ENCODE measurements around the gene SORCS2. TPM values are rescaled to one million over a fixed set of nuclear protein-coding genes. Genes with fewer than 3 reads are reported as not detected.

SORCS2 gene
- total RNA-seq, 2 experiments from 2014 or later, result not detected

DNA sequence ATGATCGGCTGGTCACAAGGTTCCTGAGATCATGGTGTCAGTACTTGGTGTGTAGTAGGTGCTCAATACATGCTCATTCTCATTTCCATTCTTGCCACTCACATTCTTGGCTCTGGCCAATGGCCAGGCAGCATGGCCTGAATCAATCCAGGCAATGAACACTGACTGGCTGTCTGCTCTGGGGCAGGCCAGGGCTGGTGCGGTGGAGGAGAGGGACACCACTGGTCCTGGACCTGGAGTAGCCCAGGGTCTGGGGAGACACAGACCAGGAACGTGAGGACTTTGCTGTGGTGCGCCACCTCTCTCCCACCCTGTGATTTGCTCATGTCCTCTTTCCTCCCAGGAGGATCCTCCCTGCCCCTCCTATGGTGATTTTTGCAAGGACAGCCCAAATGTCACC, 122.9 kb downstream of the SORCS2 start:
- Mint-ChIP-seq H3K9me3 (peaks cover 14% of the 10 kb centered on the region), H3K27ac (no peak overlapping the region), H3K36me3 (no peaks in the 10 kb centered on the region), H3K27me3 (peaks cover 6% of the 10 kb centered on the region), H3K4me3 (no peak overlapping the region), H3K4me1 (no peaks in the 10 kb centered on the region)
- DNase-seq, result no peak

DNA sequence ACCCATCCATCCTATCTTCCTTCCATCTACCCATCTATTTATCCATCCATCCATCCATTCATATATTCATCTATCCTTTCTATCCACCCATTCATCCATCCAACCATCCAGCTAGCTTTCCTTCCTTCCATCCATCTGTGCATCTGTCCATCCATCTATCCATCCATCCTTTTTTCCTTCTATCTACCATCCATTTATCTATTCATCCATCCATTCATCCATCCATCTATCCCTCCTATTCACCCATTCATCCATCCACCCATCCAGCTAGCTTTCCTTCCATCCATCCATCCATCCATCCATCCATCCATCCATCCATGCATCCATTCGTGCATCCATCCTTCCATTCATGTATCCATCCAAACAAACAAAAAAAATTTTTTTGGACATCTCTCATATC, 123.6 kb downstream of the SORCS2 start:
- Mint-ChIP-seq H3K9me3 (peaks cover 17% of the 10 kb centered on the region), H3K27me3 (peaks cover 6% of the 10 kb centered on the region), H3K27ac (no peak overlapping the region), H3K36me3 (no peaks in the 10 kb centered on the region), H3K4me3 (no peak overlapping the region), H3K4me1 (no peaks in the 10 kb centered on the region)
- no peak for DNase-seq

DNA sequence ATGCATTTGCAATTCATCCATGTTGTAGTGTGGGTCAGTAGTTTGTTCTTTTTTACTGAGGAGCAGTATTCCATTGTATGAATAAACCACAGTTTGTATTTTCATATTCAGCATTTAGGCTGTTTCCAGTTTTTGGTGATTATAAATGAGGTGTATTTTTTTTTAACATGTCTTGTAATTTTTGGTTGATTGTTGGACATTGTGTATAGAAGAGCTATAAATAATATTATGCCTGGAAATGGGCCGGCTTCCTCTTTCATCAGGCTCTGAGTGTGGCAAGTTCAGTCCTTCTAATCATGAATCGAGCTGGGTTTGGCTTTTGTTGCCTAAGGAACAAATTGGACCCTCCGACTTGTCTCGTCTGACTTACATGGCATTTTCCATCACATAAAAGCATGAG, 126.7 kb downstream of the SORCS2 start:
- H3K4me3 Mint-ChIP-seq, result no peak overlapping the region
- H3K4me1 Mint-ChIP-seq, result no peaks in the 10 kb centered on the region

DNA sequence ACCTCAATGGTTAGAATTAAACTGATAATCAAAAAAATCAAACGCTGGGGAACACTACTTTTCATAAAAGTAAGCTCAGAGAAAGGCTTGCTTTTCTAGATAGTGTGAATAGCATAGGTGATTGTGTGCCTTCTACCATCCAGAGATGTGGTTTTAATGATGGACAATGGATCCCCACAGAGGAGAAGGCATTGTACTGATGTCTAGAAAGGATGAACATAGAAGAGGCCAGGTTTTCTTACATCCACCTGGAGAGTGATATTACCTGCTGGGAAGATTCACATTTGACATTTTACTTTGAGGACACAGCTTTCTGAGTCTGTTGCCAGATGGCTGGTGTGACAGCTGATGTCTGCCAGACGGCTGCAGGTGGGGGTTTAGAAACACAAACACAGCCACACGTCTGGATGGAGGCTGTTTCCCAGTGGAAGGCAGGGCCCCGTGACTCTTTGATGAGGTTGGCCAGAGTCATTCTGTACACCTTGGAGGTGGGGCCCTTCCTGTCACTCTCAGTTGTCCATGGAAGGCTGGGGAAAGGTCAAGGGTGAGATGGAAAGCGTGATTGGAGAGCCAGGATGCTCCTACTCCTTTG, 128.0 kb downstream of the SORCS2 start:
- Mint-ChIP-seq H3K4me1 (no peaks in the 10 kb centered on the region), H3K36me3 (no peaks in the 10 kb centered on the region), H3K27ac (no peak overlapping the region), H3K9me3 (peaks cover 17% of the 10 kb centered on the region), H3K27me3 (peaks cover 6% of the 10 kb centered on the region), H3K4me3 (no peak overlapping the region)
- DNase-seq, result no peak

More for the DNA sequence above, 126.7 kb downstream of the SORCS2 start:
- Mint-ChIP-seq H3K27me3 (peaks cover 6% of the 10 kb centered on the region), H3K9me3 (peaks cover 17% of the 10 kb centered on the region), H3K36me3 (no peaks in the 10 kb centered on the region), H3K27ac (no peak overlapping the region)
- DNase-seq, result no peak

DNA sequence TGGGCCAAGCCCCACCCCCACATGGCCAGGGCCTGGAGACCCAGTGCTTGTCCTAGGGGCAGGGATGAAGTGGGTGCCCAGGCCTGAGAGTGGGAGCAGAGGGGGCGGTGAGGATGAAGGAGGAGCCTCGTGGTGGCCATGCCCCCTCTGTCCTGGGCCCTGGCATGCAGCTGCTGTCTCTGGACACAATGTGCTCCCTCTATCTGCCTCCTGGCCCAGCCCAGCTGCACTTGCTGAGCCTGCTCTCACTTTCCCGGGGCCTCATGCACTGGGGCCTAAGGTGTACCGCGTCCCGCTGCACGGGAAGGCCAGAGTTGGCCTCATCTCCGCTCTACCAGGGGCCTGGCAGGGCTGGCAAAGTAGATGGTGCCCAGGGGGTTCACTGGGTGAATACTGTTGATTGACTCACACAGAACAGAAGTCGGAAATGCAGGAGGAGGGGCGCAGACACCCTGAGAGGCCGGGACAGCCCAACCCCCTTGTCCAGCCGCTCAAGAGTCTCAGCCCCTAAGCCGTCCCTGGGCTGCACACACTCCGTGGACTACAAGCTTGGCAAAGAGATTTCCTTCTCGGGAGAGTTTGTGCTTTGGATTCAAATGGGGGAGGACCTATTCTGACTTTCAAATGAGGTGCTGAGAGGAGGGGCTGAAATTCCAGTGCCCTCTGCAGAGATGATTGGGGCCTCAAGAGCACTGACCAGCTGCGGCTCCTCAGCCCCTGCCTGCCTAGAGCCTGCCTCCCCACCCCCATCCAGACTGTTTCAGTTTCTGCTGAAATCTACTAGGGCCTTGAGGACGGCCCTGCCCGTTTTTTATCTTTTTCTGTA, 130.0 kb downstream of the SORCS2 start:
- H3K36me3 Mint-ChIP-seq, result no peaks in the 10 kb centered on the region
- no peak overlapping the region for H3K4me3 Mint-ChIP-seq
- peaks cover 17% of the 10 kb centered on the region for H3K9me3 Mint-ChIP-seq
- no peaks in the 10 kb centered on the region for H3K4me1 Mint-ChIP-seq
- DNase-seq, result no peak
- no peaks in the 10 kb centered on the region for H3K27me3 Mint-ChIP-seq
- H3K27ac Mint-ChIP-seq, result no peak overlapping the region

- no peak for DNase-seq
- Mint-ChIP-seq H3K27me3 (no peaks in the 10 kb centered on the region), H3K4me3 (no peak overlapping the region), H3K36me3 (no peaks in the 10 kb centered on the region), H3K9me3 (peaks cover 16% of the 10 kb centered on the region), H3K4me1 (no peaks in the 10 kb centered on the region), H3K27ac (no peak overlapping the region)
These were observed 131.1 kb downstream of the SORCS2 start for GRCh38 chr4:7323461-7323871.

DNA sequence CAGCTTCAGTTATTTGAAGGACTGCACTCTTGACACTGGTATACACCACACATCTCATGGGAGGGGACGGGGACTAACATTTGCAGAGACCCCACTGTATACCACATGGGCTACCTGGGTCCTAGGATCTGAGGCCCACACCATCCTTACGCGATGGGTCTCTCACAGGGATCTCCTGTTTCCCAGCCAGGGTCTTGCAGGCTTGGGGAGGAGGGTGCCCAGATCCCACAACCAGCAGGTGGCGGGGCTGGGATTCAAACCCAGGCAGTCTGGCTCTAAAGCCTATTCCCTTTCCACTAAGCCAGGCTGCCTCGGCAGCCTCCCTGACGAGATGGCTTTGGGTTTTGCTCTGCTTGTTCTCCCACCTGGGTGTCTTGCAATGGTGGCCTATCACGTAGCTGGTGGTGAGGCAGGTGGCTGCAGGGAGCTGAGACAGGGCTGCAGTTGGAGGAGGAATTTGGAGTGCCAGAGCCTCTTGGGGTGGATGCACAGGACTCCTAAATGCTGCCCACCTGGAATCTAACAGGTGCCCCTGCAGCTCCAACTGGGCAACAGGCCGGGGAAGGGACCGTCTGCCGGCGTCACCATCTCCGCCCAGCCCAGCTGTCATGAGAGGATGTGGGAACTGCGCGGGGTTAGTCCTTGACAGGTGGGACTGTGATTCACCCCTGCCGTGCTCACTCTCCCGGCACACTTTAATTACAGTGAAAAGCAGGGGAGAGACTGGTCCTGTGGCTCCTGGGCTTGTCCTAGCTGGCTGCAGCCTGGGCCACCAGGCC, 131.7 kb downstream of the SORCS2 start:
- Mint-ChIP-seq H3K4me3 (no peak overlapping the region), H3K9me3 (peaks cover 10% of the 10 kb centered on the region), H3K27ac (no peak overlapping the region), H3K27me3 (no peaks in the 10 kb centered on the region), H3K36me3 (no peaks in the 10 kb centered on the region), H3K4me1 (no peaks in the 10 kb centered on the region)
- peak; percentile 6 for DNase-seq

- DNase-seq, result peak; percentile 5
- Mint-ChIP-seq H3K27ac (no peak overlapping the region), H3K27me3 (no peaks in the 10 kb centered on the region), H3K4me1 (no peaks in the 10 kb centered on the region), H3K9me3 (peaks cover 5% of the 10 kb centered on the region), H3K36me3 (no peaks in the 10 kb centered on the region), H3K4me3 (no peak overlapping the region)
These were observed 132.3 kb downstream of the SORCS2 start for GRCh38 chr4:7324651-7325121.

GRCh38 chr4:7325541-7325940, 133.2 kb downstream of the SORCS2 start:
- Mint-ChIP-seq H3K27me3 (no peaks in the 10 kb centered on the region), H3K9me3 (no peaks in the 10 kb centered on the region), H3K4me3 (no peak overlapping the region), H3K27ac (no peak overlapping the region), H3K36me3 (no peaks in the 10 kb centered on the region), H3K4me1 (no peaks in the 10 kb centered on the region)
- no peak for DNase-seq

GRCh38 chr4:7326306-7326692, 134.0 kb downstream of the SORCS2 start:
- Mint-ChIP-seq H3K27ac (no peak overlapping the region), H3K27me3 (no peaks in the 10 kb centered on the region), H3K36me3 (no peaks in the 10 kb centered on the region), H3K4me3 (no peak overlapping the region), H3K9me3 (no peaks in the 10 kb centered on the region), H3K4me1 (no peaks in the 10 kb centered on the region)
- DNase-seq, result no peak

DNA sequence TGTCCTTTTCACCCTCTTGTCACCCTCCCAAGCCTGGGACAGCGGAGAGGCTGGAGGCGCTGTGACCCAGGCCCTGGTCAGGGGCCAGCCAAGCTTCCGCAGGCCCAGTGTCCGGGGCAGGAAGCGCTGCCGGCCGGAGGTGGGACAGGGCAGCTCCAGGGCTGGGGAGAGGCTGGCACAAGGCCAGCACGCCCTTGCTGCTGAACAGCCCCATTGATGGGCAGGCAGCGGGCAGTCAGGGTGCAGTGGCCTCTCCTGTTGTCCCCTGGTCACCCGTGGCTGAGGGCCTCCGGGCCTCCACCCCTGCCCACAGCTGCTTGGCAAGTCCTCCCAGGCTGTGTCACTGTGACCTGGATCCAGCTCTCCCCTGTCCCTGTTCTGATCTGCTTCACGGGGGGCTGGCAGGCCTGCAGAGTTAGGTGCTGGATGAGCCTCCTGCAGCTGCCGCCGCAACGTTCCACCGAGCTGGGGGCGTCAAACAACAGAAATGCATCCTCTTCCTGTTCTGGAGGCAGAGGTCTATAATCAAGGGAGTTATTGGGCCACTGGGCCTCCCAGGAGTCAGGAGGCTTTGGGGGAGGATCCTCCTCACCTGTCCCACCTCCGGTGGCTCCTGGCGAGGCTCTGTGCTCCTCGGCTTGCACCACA, 134.5 kb downstream of the SORCS2 start:
- no peak overlapping the region for H3K4me3 Mint-ChIP-seq
- H3K27ac Mint-ChIP-seq, result no peak overlapping the region
- DNase-seq, result no peak
- no peaks in the 10 kb centered on the region for H3K9me3 Mint-ChIP-seq
- H3K27me3 Mint-ChIP-seq, result no peaks in the 10 kb centered on the region
- H3K4me1 Mint-ChIP-seq, result no peaks in the 10 kb centered on the region
- no peaks in the 10 kb centered on the region for H3K36me3 Mint-ChIP-seq

DNA sequence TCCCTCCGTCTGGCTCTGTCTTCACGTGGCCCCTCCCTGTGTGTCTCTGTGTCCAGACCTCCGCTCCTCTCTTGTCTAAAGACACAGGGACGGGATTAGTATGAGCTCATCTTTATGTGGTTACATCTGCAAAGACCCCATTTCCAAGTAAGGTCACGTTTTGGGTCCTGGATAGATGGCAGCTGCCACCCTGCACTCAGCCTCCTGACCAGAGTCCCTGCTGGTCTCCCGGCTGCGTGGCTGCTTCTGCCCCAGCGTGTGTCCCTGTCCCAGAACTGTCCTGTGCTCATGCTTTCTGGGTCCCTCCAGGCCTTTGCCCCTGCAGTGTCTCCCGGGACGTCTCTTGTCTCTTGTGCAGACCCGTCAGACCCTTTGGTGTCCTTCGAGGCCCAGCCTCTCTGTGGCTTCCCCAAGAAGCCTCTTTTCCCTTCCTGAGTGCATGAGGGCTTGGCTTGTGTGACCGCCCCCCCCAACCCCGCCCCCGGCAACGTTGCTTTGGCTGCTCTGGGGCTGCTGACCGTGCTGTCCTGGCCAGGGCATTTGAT, 135.1 kb downstream of the SORCS2 start:
- no peaks in the 10 kb centered on the region for H3K27me3 Mint-ChIP-seq
- no peaks in the 10 kb centered on the region for H3K9me3 Mint-ChIP-seq
- H3K36me3 Mint-ChIP-seq, result no peaks in the 10 kb centered on the region
- no peaks in the 10 kb centered on the region for H3K4me1 Mint-ChIP-seq
- no peak for DNase-seq
- H3K4me3 Mint-ChIP-seq, result no peak overlapping the region
- no peak overlapping the region for H3K27ac Mint-ChIP-seq

GRCh38 chr4:7328162-7328912, 136.0 kb downstream of the SORCS2 start:
- no peaks in the 10 kb centered on the region for H3K36me3 Mint-ChIP-seq
- no peaks in the 10 kb centered on the region for H3K27me3 Mint-ChIP-seq
- no peaks in the 10 kb centered on the region for H3K9me3 Mint-ChIP-seq
- DNase-seq, result no peak
- no peak overlapping the region for H3K4me3 Mint-ChIP-seq
- H3K4me1 Mint-ChIP-seq, result no peaks in the 10 kb centered on the region
- no peak overlapping the region for H3K27ac Mint-ChIP-seq

- Mint-ChIP-seq H3K27ac (no peak overlapping the region), H3K4me1 (no peaks in the 10 kb centered on the region), H3K36me3 (no peaks in the 10 kb centered on the region), H3K9me3 (no peaks in the 10 kb centered on the region), H3K4me3 (no peak overlapping the region), H3K27me3 (no peaks in the 10 kb centered on the region)
- no peak for DNase-seq
These were observed 136.7 kb downstream of the SORCS2 start for GRCh38 chr4:7328913-7329638.

All from activated naive CD8-positive, alpha-beta T cell treated with anti-CD3 and anti-CD28 coated beads for 36 hours (primary cell).